ENCODE measurements around the gene ANKRD27. TPM values are rescaled to one million over a fixed set of nuclear protein-coding genes. Genes with fewer than 3 reads are reported as not detected.
"Not testable (repeated sequence)": the region's sequence is repeated elsewhere in the genome, so short reads cannot be mapped to it uniquely, and the experiment has no call there.

Gene ANKRD27
- total RNA-seq, 4 donors from 2014 or later = 14.7 to 44.3 (median 34.6) TPM

DNA sequence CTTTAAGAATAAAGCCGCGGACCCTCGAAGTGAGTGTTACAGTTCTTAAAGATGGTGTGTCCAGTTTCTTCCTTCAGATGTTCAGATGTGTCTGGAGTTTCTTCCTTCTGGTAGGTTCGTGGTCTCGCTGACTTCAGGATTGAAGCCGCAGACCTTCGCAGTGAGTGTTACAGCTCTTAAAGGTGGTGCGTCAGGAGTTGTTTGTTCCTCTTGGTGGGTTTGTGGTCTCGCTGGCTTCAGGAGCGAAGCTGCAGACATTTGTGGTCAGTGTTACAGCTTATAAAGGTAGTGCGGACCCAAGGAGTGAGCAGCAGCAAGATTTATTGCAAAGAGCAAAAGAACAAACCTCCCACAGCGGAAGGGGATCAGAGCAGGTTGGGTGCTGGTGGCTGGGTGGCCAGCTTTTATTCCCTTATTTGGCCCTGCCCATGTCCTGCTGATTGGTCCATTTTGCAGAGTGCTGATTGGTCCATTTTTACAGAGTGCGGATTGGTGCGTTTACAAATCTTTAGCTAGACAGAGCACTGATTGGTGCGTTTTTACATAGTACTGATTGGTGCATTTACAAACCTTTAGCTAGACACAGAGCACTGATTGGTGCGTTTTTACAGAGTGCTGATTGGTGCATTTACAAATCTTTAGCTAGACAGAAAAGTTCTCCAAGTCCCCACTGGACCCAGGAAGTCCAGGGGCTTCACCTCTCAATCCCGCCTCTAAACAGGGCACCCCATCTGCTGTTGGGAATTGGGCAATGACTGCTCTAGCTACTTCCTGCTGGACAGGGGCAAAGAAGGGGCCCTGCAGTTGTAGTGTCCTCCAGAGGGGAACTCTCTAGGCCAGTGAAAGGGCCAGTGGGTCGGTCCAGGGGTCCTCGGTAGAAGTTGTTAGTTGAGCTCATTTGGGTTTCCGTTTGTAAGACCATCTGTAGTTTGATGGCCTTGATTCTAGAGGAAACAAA lies 18.4 kb upstream of the ANKRD27 start:
- H3K4me1 ChIP-seq = peaks cover 22 to 51% (median 40%) of the 10 kb centered on the region in 4 donors
- H3K9me3 ChIP-seq; intact Hi-C loops (cut with DNase I; ENCODE audit: low total_unique reads); H3K27me3 ChIP-seq; H3K36me3 ChIP-seq; in situ Hi-C loops (cut with MboI; ENCODE audit: low pct_ligation_motif_present in 1 of 4, low pct_unique_long_range_greater_than_20kb in 1 of 4, low sequenced_read_pairs in 3 of 4): not testable (repeated sequence)
- DNase-seq = peak; percentile 14
- TF ChIP-seq POLR2A (IDR thresholded peaks at IDR 0.05) (peak; percentile 23), POLR2AphosphoS5 (IDR thresholded peaks at IDR 0.05) (peak in 2 of 3 donors; percentile 7 to 15)
- peak overlapping the region in 3 of 4 donors; percentile 58 to 86 (median 62) for H3K4me3 ChIP-seq
- H3K27ac ChIP-seq = peak overlapping the region; percentile 89 to 95 (median 90)
- 73 to 81% methylated on average over 5 to 20 of the region's 20 CpGs for WGBS, 2 donors (ENCODE audit: low coverage in 1 of 2)

- Histone ChIP-seq H3K36me3 (no peaks in the 10 kb centered on the region), H3K27ac (peak overlapping the region; percentile 89 to 95 (median 90)), H3K9me3 (no peaks in the 10 kb centered on the region), H3K4me1 (peaks cover 22 to 51% (median 40%) of the 10 kb centered on the region in 4 donors), H3K27me3 (no peaks in the 10 kb centered on the region), H3K4me3 (peak overlapping the region; percentile 58 to 86 (median 66))
- TF ChIP-seq POLR2A (IDR thresholded peaks at IDR 0.05) = no peak
- no peak for TF ChIP-seq EP300 (IDR thresholded peaks at IDR 0.05; ENCODE audit: low read depth)
- DNase-seq = no peak
- in situ Hi-C loops (cut with MboI; ENCODE audit: low pct_ligation_motif_present in 1 of 4, low pct_unique_long_range_greater_than_20kb in 1 of 4, low sequenced_read_pairs in 3 of 4) (no loop called here), intact Hi-C loops (cut with DNase I; ENCODE audit: low total_unique reads) (no loop called here)
- WGBS, 2 donors (ENCODE audit: low coverage in 1 of 2) = 13% methylated on average over 6 of the region's 7 CpGs; no CpG with 5 or more reads in 1 of the 2 donors
These were observed 17.7 kb upstream of the ANKRD27 start for GRCh38 chr19:32692727-32693061.

- Histone ChIP-seq H3K27ac (peak overlapping the region; percentile 89 to 95 (median 90)), H3K9me3 (no peaks in the 10 kb centered on the region), H3K4me1 (peaks cover 22 to 51% (median 40%) of the 10 kb centered on the region in 4 donors), H3K27me3 (no peaks in the 10 kb centered on the region), H3K36me3 (no peaks in the 10 kb centered on the region), H3K4me3 (peak overlapping the region; percentile 58 to 86 (median 66))
- WGBS, 2 donors (ENCODE audit: low coverage in 1 of 2) = 1% methylated on average over 30 of the region's 93 CpGs; no CpG with 5 or more reads in 1 of the 2 donors
- DNase-seq = peak; percentile 66
- in situ Hi-C loops (cut with MboI; ENCODE audit: low pct_ligation_motif_present in 1 of 4, low pct_unique_long_range_greater_than_20kb in 1 of 4, low sequenced_read_pairs in 3 of 4) (no loop called here), intact Hi-C loops (cut with DNase I; ENCODE audit: low total_unique reads) (no loop called here)
- TF ChIP-seq EP300 (IDR thresholded peaks at IDR 0.05; ENCODE audit: low read depth) (no peak), POLR2A (IDR thresholded peaks at IDR 0.05) (no peak), POLR2AphosphoS5 (IDR thresholded peaks at IDR 0.05) (peak in 2 of 3 donors; percentile 6 to 42)
These were observed 17.2 kb upstream of the ANKRD27 start for GRCh38 chr19:32691952-32692726.

GRCh38 chr19:32691291-32691951 lies 16.4 kb upstream of the ANKRD27 start, which contains the start of gene NUDT19:
TSS of gene NUDT19 (plus strand) at chr19:32691821. CDS start at chr19:32691961, 140 bp downstream.
- 4 to 27% methylated on average over 3 to 32 of the region's 32 CpGs for WGBS, 2 donors (ENCODE audit: low coverage in 1 of 2)
- H3K27ac ChIP-seq = peak within 1 kb of the TSS; percentile 89 to 95 (median 90)
- no peaks in the 10 kb centered on the region for H3K36me3 ChIP-seq
- H3K27me3 ChIP-seq = no peaks in the 10 kb centered on the region
- H3K9me3 ChIP-seq = no peaks in the 10 kb centered on the region
- peak; percentile 90 for DNase-seq
- in situ Hi-C loops (cut with MboI; ENCODE audit: low pct_ligation_motif_present in 1 of 4, low pct_unique_long_range_greater_than_20kb in 1 of 4, low sequenced_read_pairs in 3 of 4) (no loop called here), intact Hi-C loops (cut with DNase I; ENCODE audit: low total_unique reads) (no loop called here)
- TF ChIP-seq EP300 (IDR thresholded peaks at IDR 0.05; ENCODE audit: low read depth) (no peak), POLR2AphosphoS5 (IDR thresholded peaks at IDR 0.05) (peak; percentile 78 to 95 (median 88)), CTCF (IDR thresholded peaks at IDR 0.05) (peak in 1 of 5 experiments; percentile 9), POLR2A (IDR thresholded peaks at IDR 0.05) (peak; percentile 86)
- H3K4me1 ChIP-seq = peaks cover 22 to 51% (median 40%) of the 10 kb centered on the region in 4 donors
- peak within 1 kb of the TSS; percentile 58 to 86 (median 66) for H3K4me3 ChIP-seq

DNA sequence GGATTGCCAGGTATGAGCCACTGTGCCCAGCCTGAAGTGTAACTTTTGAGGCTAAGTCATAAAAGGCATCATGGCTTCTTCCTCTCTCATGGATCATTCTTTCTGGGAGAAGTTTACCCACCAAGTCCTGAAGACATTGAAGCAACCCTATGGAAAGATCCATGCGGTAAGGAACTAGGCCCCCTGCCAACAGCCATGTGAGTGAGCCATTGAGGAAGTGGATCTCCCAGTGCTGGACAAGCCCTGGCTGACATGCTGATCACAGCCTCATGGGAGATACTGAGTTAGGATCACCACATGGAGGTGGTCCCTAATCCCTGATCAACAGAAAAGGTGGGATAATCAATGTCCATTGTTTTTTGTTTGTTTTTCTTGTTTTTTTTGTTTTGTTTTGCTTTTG lies 13.3 kb upstream of the ANKRD27 start:
- Histone ChIP-seq H3K4me1 (peaks cover 14 to 24% (median 23%) of the 10 kb centered on the region in 4 donors), H3K36me3 (no peaks in the 10 kb centered on the region), H3K27me3 (no peaks in the 10 kb centered on the region), H3K9me3 (no peaks in the 10 kb centered on the region), H3K4me3 (no peak overlapping the region), H3K27ac (no peak overlapping the region)
- intact Hi-C loops (cut with DNase I; ENCODE audit: low total_unique reads) = no loop called here
- DNase-seq = peak; percentile 33
- 75% methylated on average over 1 of the region's 1 CpG; no CpG with 5 or more reads in 1 of the 2 donors for WGBS, 2 donors (ENCODE audit: low coverage in 1 of 2)
- TF ChIP-seq POLR2AphosphoS5 (IDR thresholded peaks at IDR 0.05) = no peak
- no peak for TF ChIP-seq EP300 (IDR thresholded peaks at IDR 0.05; ENCODE audit: low read depth)
- no peak for TF ChIP-seq POLR2A (IDR thresholded peaks at IDR 0.05)
- TF ChIP-seq CTCF (IDR thresholded peaks at IDR 0.05) = no peak
- in situ Hi-C loops (cut with MboI; ENCODE audit: low pct_ligation_motif_present in 1 of 4, low pct_unique_long_range_greater_than_20kb in 1 of 4, low sequenced_read_pairs in 3 of 4) = loop anchor here in 1 of 4 donors (10.0 kb wide), 1 partner anchor 276 kb away; no protein-coding TSS in a partner anchor
